ENCODE measurements around the gene NACA2. TPM values are rescaled to one million over a fixed set of nuclear protein-coding genes. Genes with fewer than 3 reads are reported as not detected.
A peak's percentile ranks its signal among the peaks of the same experiment; 100 is the strongest.
"Not testable (repeated sequence)": the region's sequence is repeated elsewhere in the genome, so short reads cannot be mapped to it uniquely, and the experiment has no call there.

The NACA2 gene
- total RNA-seq, 1 donor from 2014 or later: not detected

GRCh38 chr17:61555127-61555566, 35.9 kb downstream of the NACA2 start:
- intact Hi-C loops (cut with DNase I): no loop called here
- Histone ChIP-seq H3K27ac (no peak overlapping the region), H3K9me3 (no peaks in the 10 kb centered on the region), H3K4me1 (no peaks in the 10 kb centered on the region), H3K4me3 (no peak overlapping the region), H3K36me3 (no peaks in the 10 kb centered on the region), H3K27me3 (no peaks in the 10 kb centered on the region)
- DNase-seq (ENCODE audit: low spot score in 2 of 2): no peak
- no peak for TF ChIP-seq CTCF (IDR thresholded peaks at IDR 0.05)

- H3K9me3 ChIP-seq: no peaks in the 10 kb centered on the region
- TF ChIP-seq CTCF (IDR thresholded peaks at IDR 0.05): no peak
- no peak overlapping the region for H3K27ac ChIP-seq
- intact Hi-C loops (cut with DNase I): no loop called here
- no peaks in the 10 kb centered on the region for H3K27me3 ChIP-seq
- no peak overlapping the region for H3K4me3 ChIP-seq
- DNase-seq (ENCODE audit: low spot score in 2 of 2): no peak
- H3K4me1 ChIP-seq: no peaks in the 10 kb centered on the region
- H3K36me3 ChIP-seq: no peaks in the 10 kb centered on the region
Measured at GRCh38 chr17:61554209-61554608, 36.8 kb downstream of the NACA2 start.

GRCh38 chr17:61552560-61552959, 38.5 kb downstream of the NACA2 start:
- intact Hi-C loops (cut with DNase I); H3K9me3 ChIP-seq: not testable (repeated sequence)

GRCh38 chr17:61551255-61551742, 39.7 kb downstream of the NACA2 start:
- Histone ChIP-seq H3K27ac (no peak overlapping the region), H3K36me3 (no peaks in the 10 kb centered on the region), H3K4me1 (no peaks in the 10 kb centered on the region), H3K27me3 (no peaks in the 10 kb centered on the region), H3K9me3 (no peaks in the 10 kb centered on the region), H3K4me3 (no peak overlapping the region)
- no peak for DNase-seq (ENCODE audit: low spot score in 2 of 2)
- intact Hi-C loops (cut with DNase I): loop anchor here (1.0 kb wide), 1 partner anchor 134 kb away; no protein-coding TSS in a partner anchor
- peak; percentile 52 to 73 (median 59) for TF ChIP-seq CTCF (IDR thresholded peaks at IDR 0.05)

More at GRCh38 chr17:61552560-61552959, 38.5 kb downstream of the NACA2 start:
- H3K27me3 ChIP-seq; DNase-seq (ENCODE audit: low spot score in 2 of 2); H3K4me3 ChIP-seq; H3K27ac ChIP-seq; H3K4me1 ChIP-seq; H3K36me3 ChIP-seq: not testable (repeated sequence)

GRCh38 chr17:61547113-61547512, 43.9 kb downstream of the NACA2 start:
- H3K36me3 ChIP-seq: no peaks in the 10 kb centered on the region
- H3K4me1 ChIP-seq: no peaks in the 10 kb centered on the region
- no peak overlapping the region for H3K4me3 ChIP-seq
- intact Hi-C loops (cut with DNase I): no loop called here
- no peak for DNase-seq (ENCODE audit: low spot score in 2 of 2)
- H3K27me3 ChIP-seq: no peaks in the 10 kb centered on the region
- H3K9me3 ChIP-seq: no peaks in the 10 kb centered on the region
- no peak overlapping the region for H3K27ac ChIP-seq
- no peak for TF ChIP-seq CTCF (IDR thresholded peaks at IDR 0.05)

GRCh38 chr17:61545335-61545938, 45.6 kb downstream of the NACA2 start:
- H3K27me3 ChIP-seq: no peaks in the 10 kb centered on the region
- H3K4me1 ChIP-seq: no peaks in the 10 kb centered on the region
- no peak for TF ChIP-seq CTCF (IDR thresholded peaks at IDR 0.05)
- no peaks in the 10 kb centered on the region for H3K9me3 ChIP-seq
- no peak overlapping the region for H3K4me3 ChIP-seq
- intact Hi-C loops (cut with DNase I): no loop called here
- DNase-seq (ENCODE audit: low spot score in 2 of 2): no peak
- no peaks in the 10 kb centered on the region for H3K36me3 ChIP-seq
- no peak overlapping the region for H3K27ac ChIP-seq
